Gastroesophageal sphincter (tissue), 3 donors: ENCODE data around the gene COL4A2.

Source experiments
- CTCF ChIP-seq, 4 experiments: fragments of 200-600 bp in 2 of 4; fragments of 450-650 bp in 2 of 4; sonication (generic) in 1 of 4; IDR thresholded peaks; one replicate each; pipeline ENCODE4 v1.5.1; 2017 to 2019; ENCODE audit warnings: antibody characterized with exemption in 4 of 4, mild to moderate bottlenecking in 2 of 4, moderate library complexity in 2 of 4
- EP300 ChIP-seq: sonication (generic); formaldehyde crosslinking; IDR thresholded peaks from one replicate; pipeline ENCODE4 v1.6.1; 2017; ENCODE audit warnings: antibody characterized with exemption, mild to moderate bottlenecking
- POLR2AphosphoS5 ChIP-seq: sonication (generic); formaldehyde crosslinking; IDR thresholded peaks from one replicate; pipeline ENCODE4 v1.6.1; 2017; ENCODE audit warnings: antibody characterized with exemption

- TF ChIP-seq CTCF (IDR thresholded peaks at IDR 0.05) = no peak
- TF ChIP-seq EP300 = no peak
- TF ChIP-seq POLR2AphosphoS5 = no peak
These were observed 634 bp upstream of the COL4A2 start for GRCh38 chr13:110306340-110306959.
